ENCODE data around the gene ITPR1. TPM values are rescaled to one million over a fixed set of nuclear protein-coding genes. Genes with fewer than 3 reads are reported as not detected.

Gene ITPR1
- polyA plus RNA-seq, 1 donor from 2014 or later, result 2.1 TPM

DNA sequence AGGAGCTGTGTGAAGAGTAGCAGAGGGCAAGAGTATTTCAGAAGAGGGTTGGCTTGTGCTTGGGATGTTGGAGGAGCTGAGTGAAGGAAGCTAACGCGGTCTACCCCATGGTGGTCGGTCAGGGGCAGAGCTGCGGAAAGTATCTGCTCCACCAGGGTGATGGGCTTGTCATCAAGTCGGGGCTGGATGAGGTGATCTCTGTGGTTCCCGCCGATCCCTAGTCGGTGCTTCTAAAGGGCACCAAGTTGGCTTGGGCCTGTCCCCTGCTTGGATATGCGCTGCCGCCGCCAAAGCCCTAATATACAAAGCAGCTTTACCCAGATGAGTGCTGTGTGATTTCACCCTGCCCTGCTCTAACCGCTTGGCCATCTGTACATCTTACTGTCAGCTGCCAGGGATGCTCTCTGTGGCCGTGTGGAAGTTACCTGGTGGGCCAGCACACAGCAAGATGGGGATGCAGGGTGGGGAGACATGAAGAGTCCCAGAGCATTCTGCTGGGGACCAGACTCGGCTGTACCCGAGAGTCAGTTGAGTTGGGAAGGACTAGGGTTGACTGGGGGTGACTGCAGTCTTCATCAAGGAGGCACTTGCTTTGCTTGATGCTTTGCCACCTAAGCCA, 260.0 kb downstream of the ITPR1 start:
- TF ChIP-seq POLR2AphosphoS5 (IDR thresholded peaks at IDR 0.05), result no peak
- TF ChIP-seq MXI1 (conservative IDR thresholded peaks at IDR 0.05; ENCODE audit: poor library complexity, severe bottlenecking), result no peak
- TF ChIP-seq REST (IDR thresholded peaks at IDR 0.05; ENCODE audit: borderline replicate concordance), result no peak
- no peak for TF ChIP-seq SMC3 (conservative IDR thresholded peaks at IDR 0.05; ENCODE audit: poor library complexity)
- TF ChIP-seq CTCF (IDR thresholded peaks at IDR 0.05; ENCODE audit: poor library complexity, severe bottlenecking), result no peak
- TF ChIP-seq EZH2 (IDR thresholded peaks at IDR 0.05; ENCODE audit: borderline replicate concordance, insufficient read depth, low read length, poor library complexity, severe bottlenecking), result no peak
- no peak for TF ChIP-seq RAD21 (conservative IDR thresholded peaks at IDR 0.05)
- no peak for TF ChIP-seq EP300 (conservative IDR thresholded peaks at IDR 0.05; ENCODE audit: poor library complexity, severe bottlenecking)
- no peak for TF ChIP-seq TAF1 (IDR thresholded peaks at IDR 0.05; ENCODE audit: low read depth)
- Histone ChIP-seq H3K27me3 (ENCODE audit: insufficient read depth, low read depth, low read length) (no peaks in the 10 kb centered on the region), H3K9me3 (ENCODE audit: low read length) (no peaks in the 10 kb centered on the region), H2AFZ (ENCODE audit: low read depth, low read length) (no peak overlapping the region), H4K20me1 (ENCODE audit: insufficient read depth) (no peaks in the 10 kb centered on the region), H3F3A (ENCODE audit: insufficient read depth, low read length, poor library complexity, severe bottlenecking) (no peaks in the 10 kb centered on the region), H3K9ac (ENCODE audit: low read length) (no peak overlapping the region), H3K4me3 (ENCODE audit: low read length) (no peak overlapping the region), H3K9me2 (ENCODE audit: insufficient read depth, low read length) (no peaks in the 10 kb centered on the region), H3K36me3 (ENCODE audit: insufficient read depth, low read length) (no peaks in the 10 kb centered on the region), H3K4me2 (ENCODE audit: low read length) (no peak overlapping the region), H3K79me2 (replicated peaks; ENCODE audit: insufficient read depth, low read length) (no peaks in the 10 kb centered on the region), H3K27ac (ENCODE audit: low read length) (no peak overlapping the region)

DNA sequence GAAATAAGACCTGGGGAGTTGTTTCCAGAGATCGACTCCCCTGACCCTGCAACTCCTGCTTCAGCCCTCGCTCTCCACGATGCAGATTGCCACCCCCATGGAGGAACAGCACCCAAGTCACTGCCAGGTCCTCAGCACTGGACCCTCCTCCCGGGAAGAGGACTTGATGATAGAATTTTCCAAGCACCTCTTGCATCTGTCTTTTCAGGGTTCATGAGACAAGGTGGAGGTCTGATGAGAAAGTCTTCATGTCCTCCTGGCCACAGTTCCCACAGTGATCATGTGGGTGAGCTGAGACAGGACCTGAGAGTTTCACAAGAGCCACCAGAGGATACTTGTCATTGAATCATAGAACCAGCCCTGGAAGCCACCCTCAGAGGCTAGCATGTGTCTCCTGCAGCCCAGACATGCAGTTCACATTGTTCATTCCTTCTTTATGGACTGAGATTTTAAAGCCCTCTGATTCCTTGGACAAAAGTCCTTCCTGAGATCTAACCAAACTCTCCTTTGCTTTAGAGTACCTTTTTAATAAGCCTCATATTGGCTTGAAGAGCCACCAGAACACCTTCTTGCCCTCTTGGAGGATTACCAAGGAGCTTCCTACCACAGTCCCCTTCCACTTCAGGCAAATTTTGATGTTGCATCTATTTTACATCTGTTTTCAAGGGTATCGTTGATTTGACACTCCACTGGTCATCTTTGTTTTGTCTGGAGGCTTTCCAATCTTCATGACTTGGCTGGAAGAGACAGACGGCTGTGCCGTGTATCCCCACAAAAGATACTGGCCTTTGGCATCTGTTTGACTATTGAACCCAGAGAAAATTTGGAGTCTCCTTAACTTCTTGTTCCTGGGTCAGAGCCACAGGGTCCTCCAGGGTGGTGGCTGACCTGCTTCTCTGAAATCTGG, 261.3 kb downstream of the ITPR1 start:
- Histone ChIP-seq H3K36me3 (ENCODE audit: insufficient read depth, low read length) (no peaks in the 10 kb centered on the region), H3F3A (ENCODE audit: insufficient read depth, low read length, poor library complexity, severe bottlenecking) (no peaks in the 10 kb centered on the region), H3K4me3 (ENCODE audit: low read length) (no peak overlapping the region), H3K9me3 (ENCODE audit: low read length) (no peaks in the 10 kb centered on the region), H2AFZ (ENCODE audit: low read depth, low read length) (no peak overlapping the region), H3K9ac (ENCODE audit: low read length) (no peak overlapping the region), H4K20me1 (ENCODE audit: insufficient read depth) (no peaks in the 10 kb centered on the region), H3K79me2 (replicated peaks; ENCODE audit: insufficient read depth, low read length) (no peaks in the 10 kb centered on the region), H3K9me2 (ENCODE audit: insufficient read depth, low read length) (no peaks in the 10 kb centered on the region), H3K27me3 (ENCODE audit: insufficient read depth, low read depth, low read length) (no peaks in the 10 kb centered on the region), H3K27ac (ENCODE audit: low read length) (no peak overlapping the region), H3K4me2 (ENCODE audit: low read length) (no peak overlapping the region)
- no peak for TF ChIP-seq RAD21 (conservative IDR thresholded peaks at IDR 0.05)
- TF ChIP-seq POLR2AphosphoS5 (IDR thresholded peaks at IDR 0.05), result no peak
- no peak for TF ChIP-seq TAF1 (IDR thresholded peaks at IDR 0.05; ENCODE audit: low read depth)
- no peak for TF ChIP-seq MXI1 (conservative IDR thresholded peaks at IDR 0.05; ENCODE audit: poor library complexity, severe bottlenecking)
- no peak for TF ChIP-seq EZH2 (IDR thresholded peaks at IDR 0.05; ENCODE audit: borderline replicate concordance, insufficient read depth, low read length, poor library complexity, severe bottlenecking)
- no peak for TF ChIP-seq CTCF (IDR thresholded peaks at IDR 0.05; ENCODE audit: poor library complexity, severe bottlenecking)
- TF ChIP-seq EP300 (conservative IDR thresholded peaks at IDR 0.05; ENCODE audit: poor library complexity, severe bottlenecking), result no peak
- TF ChIP-seq REST (IDR thresholded peaks at IDR 0.05; ENCODE audit: borderline replicate concordance), result no peak
- no peak for TF ChIP-seq SMC3 (conservative IDR thresholded peaks at IDR 0.05; ENCODE audit: poor library complexity)

Measured in neural cell (in vitro differentiated cells).